D721Med (cell line): ENCODE measurements around the gene MOCS2.

Source experiments
- DNase-seq: peaks from one replicate; pipeline ENCODE4 v3.0.0; 2011; ENCODE audit warnings: low spot score; ENCODE audit not compliant: insufficient read length
- FAIRE-seq: peaks from 2 replicates; lab custom pipeline; 2011; peaks lifted over from hg19 to GRCh38; lab: Jason Lieb, UNC
- TF ChIP-seq, protein P1 (sequence below): IDR thresholded peaks from 2 replicates; pipeline ENCODE4 v1.5.1; 2012; ENCODE audit warnings: mild to moderate bottlenecking, control low read depth; ENCODE audit not compliant: insufficient read depth; ENCODE audit errors: missing control alignments

MOCS2 gene

GRCh38 chr5:53055365-53055764, 54.2 kb downstream of the MOCS2 start:
- TF ChIP-seq, protein P1, sequence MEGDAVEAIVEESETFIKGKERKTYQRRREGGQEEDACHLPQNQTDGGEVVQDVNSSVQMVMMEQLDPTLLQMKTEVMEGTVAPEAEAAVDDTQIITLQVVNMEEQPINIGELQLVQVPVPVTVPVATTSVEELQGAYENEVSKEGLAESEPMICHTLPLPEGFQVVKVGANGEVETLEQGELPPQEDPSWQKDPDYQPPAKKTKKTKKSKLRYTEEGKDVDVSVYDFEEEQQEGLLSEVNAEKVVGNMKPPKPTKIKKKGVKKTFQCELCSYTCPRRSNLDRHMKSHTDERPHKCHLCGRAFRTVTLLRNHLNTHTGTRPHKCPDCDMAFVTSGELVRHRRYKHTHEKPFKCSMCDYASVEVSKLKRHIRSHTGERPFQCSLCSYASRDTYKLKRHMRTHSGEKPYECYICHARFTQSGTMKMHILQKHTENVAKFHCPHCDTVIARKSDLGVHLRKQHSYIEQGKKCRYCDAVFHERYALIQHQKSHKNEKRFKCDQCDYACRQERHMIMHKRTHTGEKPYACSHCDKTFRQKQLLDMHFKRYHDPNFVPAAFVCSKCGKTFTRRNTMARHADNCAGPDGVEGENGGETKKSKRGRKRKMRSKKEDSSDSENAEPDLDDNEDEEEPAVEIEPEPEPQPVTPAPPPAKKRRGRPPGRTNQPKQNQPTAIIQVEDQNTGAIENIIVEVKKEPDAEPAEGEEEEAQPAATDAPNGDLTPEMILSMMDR: no peak
- no peak for FAIRE-seq

GRCh38 chr5:53053364-53053763, 56.2 kb downstream of the MOCS2 start:
- FAIRE-seq (no peak), DNase-seq (no peak)
- TF ChIP-seq, protein P1: no peak

More at GRCh38 chr5:53055365-53055764, 54.2 kb downstream of the MOCS2 start:
- no peak for DNase-seq

DNA sequence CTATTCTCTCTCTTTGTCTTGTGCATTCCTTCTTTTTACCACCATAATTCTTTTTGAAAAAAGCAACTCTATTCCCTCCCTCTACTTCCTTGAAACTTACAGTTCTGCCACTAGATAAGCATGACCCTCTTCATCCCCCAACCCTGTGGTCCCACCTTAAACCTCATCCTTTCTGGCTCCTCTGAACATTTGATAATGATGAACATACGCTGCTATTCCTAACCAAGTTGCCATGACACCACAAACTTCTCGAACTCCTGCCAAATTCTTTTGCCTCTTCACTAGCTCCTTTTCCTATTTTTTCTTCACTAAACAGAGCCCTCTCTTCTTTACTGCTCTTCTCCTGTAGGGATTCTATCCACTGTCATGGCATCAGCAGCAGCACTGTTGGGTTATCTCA, 57.1 kb downstream of the MOCS2 start:
- TF ChIP-seq, protein P1: no peak
- FAIRE-seq (no peak), DNase-seq (no peak)

DNA sequence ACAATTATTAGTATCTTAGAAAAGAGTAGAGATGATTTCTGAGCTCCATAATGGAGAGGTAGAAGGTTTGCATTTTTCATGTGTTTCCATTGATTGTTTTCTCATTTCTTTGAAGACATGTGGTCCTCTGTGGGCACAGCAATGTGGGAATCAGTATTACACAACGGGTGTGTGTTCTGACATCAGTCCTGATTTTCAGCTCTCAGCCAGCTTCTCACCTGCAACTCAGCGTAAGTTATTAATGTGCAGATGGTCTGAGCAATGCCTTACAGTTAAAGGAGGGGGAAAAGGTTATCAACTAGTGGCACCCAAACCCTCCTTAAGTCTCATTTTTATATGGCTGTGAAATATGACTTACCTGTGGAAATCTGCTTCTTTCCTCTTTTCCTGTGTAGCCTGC, 61.3 kb downstream of the MOCS2 start:
- TF ChIP-seq, protein P1: no peak
- no peak for DNase-seq
- FAIRE-seq: no peak
